GM19240 (cell line): ENCODE measurements around the gene PHACTR3.

ENCODE experiments used
- DNase-seq: peaks from one replicate; pipeline ENCODE4 v3.0.0; 2011; ENCODE audit warnings: low spot score; ENCODE audit not compliant: insufficient read length

The PHACTR3 gene

GRCh38 chr20:59775687-59776055, 171.3 kb downstream of the PHACTR3 start:
- no peak for DNase-seq

DNA sequence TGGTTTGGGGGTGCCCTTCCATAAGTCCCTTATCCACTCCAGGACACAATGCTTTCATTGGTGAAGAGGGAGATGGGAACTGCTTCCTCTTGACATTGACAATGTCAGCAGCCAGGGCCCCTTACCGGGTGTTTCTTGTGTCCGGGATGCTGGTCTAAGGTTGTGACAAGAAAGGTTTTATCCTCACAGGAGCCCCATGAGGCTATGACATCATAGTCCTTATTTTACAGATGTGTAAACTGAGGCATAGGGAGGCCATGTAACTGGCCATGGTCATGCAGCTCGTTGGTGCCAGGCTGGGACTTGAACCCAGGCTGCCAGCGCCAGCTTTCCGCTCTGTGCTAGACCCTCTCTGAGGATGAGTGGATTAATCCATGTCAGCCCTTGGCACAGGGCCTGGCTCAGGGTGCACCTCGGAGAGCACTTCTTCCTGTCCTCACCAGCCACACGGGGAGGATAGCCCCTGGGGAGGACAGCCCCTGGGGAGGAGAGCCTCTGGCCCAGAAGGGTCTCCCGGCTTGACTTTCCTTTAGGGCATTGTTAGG, 171.8 kb downstream of the PHACTR3 start:
- DNase-seq: no peak

DNA sequence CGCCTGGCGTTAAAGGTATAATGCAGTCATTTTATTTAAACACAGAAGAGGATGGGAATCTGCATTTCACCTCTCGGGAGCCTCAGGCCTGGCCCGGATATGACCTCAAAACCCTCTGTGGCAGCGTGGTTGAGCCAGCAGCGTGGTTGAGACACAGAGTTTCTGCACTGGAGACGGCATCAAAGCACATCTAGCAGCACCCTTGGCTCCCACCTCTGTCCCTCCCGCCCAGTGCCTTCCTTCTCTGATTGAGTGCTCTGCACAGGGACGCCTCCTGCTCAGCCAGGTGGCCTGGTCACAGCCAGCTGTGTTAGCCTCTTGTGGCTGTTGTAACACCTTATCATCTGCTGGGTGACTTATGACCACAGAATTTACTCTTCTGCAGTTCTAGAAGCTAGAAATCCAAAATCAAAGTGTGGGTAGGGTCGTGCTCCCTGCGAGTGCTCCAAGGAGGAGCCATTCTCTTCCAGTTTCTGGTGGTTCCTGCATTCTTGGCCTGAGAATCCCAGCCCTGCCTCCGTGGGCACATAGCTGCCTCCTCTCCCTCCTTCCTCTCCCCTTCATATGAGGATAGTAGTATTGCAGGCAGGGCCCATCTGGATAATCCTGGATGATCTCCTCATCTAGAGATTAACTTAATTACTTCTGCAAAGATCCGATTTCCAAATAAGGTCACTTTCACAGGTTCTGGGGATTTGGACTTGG, 172.4 kb downstream of the PHACTR3 start:
- no peak for DNase-seq

DNA sequence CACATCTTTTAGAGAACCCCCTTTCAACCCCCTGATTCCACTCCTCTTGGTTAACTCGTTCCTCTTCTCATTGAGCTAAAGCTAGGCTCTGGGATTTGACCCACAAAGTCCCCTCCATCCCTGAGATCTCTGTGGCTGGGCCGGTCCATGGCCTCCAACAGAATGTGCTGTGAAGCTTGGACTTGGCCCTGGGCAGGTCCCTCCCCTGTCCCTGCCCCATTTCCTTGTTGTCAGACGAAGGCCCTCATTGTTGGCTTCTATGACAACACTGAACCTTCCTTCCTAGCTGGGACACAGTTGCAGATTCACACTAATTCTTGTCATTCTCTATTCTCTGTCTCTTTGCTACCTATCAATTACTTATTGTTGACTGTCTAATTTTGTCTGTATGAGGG, 173.0 kb downstream of the PHACTR3 start:
- DNase-seq: no peak

- DNase-seq: no peak
Measured at GRCh38 chr20:59777814-59778575, 173.7 kb downstream of the PHACTR3 start.

- no peak for DNase-seq
Measured at GRCh38 chr20:59778615-59779200, 174.4 kb downstream of the PHACTR3 start.

DNA sequence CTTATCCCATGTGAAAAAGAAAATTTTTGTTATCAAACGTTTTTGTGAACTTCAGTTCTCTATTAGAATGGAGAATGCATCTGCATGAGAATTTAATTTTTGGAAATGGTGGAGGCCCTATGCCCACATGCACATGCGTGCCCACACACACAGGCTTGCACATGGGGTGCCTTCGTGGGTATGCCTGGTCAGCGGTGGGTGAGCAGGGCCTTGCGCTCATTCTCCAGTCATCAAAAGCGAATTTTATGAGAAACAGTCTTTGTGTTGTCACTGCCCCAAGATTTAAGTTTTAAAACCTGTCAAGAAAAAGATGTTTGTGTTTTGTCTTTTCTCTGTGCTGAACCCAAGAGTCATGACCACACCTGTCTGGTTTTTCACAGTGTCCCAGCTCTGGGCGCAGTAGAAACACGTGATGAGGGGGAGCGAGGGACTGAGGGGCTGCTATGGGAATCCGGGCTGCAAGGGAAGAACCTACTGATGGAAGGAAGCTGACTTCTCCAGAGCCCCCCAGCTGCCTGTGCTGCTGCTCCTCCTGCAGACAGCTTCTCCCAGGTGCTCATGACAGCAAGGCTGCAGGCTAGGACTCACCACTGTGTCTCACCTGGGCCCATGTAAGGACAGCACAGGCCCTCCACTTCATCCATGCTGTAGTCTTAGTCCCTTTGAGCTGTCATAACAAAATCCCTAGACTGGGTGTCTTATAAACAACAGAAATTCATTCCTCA, 175.5 kb downstream of the PHACTR3 start:
- DNase-seq: no peak

- DNase-seq: no peak
Measured at GRCh38 chr20:59780494-59781185, 176.3 kb downstream of the PHACTR3 start.

GRCh38 chr20:59781226-59781625, 176.9 kb downstream of the PHACTR3 start:
- DNase-seq: no peak

DNA sequence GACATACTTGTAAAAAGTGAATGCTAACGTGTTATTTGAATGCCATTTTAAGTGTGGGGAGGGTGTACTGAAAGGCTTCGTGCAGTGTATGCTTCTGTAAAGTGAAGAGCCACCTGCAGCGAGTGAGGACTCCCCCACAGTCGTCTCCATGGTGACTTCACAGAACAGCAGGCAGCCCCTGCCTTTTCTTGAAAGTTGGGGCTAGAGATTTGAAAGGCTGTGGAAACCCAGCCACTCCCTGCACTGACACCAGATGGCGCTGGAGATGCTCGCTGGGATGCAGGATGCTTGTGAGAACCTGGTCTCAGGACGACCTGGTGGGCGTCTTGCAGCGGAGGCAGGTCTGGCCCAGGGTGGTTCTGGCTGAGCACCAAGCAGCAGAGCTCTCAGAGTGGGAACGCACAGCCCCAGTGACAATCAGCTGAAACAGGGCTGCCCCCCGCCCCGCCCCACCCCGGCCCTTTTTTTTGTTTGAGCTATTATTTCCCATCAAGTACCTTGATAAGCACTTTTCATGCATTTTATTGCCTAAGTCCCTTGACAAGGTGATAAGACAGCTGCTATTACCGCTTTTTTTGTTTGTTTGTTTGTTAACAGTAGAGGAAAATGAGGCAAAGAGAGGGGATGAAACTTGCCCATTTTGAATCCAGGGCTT, 178.8 kb downstream of the PHACTR3 start:
- peak; percentile 73 for DNase-seq

DNA sequence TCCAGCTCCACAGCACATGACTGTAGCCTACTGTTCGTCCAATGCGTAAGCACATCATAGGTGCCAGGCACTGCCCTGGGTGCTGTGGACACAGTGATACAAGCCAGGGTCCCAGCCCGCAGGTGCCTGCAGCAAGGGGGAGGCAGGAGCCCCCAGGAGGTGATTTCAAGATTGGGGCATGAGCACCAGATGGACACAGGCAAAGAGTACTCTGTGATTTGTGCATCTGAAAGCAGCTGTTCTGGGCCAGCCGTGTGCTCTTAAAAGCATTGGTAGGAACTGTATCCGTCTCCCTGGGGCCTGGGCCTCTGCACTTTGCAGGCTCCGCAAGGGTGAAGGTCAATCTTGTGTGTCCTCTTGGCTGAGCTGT, 179.3 kb downstream of the PHACTR3 start:
- no peak for DNase-seq

DNA sequence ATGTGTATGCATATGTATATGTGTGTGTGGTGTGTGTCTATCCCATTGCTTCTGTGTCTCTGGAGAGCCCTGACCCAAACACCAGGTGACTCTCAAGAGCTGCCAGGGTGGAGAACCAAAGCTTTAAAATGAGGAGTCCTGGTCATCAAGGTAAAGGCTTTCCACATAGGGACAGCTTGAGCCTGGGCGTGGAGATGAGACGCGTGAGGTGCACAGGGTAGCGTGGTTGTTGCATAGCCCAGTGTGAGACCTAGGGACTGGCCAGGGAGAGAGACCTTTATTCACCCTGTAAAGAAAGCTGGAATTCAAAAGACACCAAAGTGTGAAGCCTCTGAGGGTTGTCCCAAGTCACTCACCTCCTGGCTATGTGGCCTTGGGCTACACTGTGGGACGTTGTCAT, 180.0 kb downstream of the PHACTR3 start:
- no peak for DNase-seq

DNA sequence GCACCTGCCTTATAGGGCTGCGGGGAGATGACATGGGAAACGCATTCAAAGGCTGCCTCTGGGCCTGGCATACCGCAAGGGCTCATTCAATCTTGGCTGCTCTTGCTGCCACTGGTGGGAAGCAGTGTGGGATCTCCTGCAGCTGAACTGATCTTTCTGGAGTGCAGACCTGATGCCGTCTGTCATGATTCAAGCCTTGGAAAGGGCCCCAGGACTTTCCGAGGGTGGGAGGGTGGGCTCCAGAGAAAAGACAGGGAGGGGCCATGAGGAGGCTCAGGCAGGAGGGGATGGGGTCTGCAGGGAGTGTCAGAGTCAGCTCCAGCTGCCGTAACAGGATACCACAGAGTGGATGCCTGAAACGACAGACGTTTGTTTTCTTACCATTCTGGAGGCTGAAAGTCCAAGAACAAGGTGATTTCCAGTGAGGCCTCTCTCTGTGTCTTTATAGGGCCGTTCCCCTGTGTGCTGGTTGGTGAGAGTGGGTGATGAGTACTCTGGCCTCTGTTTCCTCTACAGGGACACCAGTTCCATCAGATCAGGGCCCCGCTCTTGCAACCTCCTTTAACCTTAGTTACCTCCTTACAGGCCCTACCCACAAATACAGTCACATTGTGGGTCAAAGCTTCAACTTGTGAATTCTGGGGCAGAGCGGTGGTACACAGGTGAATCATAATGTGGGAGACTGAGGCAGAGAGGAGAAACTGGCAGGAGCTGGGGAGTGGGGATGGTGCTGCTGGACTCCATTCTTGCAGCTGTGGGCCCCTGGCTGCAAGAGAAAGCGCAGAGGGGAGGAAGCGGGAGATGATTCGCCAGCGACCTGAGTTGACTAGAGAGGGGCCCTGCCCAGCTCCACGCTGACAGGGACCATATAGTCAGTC, 180.7 kb downstream of the PHACTR3 start:
- no peak for DNase-seq

GRCh38 chr20:59785669-59785959, 181.3 kb downstream of the PHACTR3 start:
- no peak for DNase-seq

GRCh38 chr20:59785986-59786795, 181.9 kb downstream of the PHACTR3 start:
- DNase-seq: no peak

DNA sequence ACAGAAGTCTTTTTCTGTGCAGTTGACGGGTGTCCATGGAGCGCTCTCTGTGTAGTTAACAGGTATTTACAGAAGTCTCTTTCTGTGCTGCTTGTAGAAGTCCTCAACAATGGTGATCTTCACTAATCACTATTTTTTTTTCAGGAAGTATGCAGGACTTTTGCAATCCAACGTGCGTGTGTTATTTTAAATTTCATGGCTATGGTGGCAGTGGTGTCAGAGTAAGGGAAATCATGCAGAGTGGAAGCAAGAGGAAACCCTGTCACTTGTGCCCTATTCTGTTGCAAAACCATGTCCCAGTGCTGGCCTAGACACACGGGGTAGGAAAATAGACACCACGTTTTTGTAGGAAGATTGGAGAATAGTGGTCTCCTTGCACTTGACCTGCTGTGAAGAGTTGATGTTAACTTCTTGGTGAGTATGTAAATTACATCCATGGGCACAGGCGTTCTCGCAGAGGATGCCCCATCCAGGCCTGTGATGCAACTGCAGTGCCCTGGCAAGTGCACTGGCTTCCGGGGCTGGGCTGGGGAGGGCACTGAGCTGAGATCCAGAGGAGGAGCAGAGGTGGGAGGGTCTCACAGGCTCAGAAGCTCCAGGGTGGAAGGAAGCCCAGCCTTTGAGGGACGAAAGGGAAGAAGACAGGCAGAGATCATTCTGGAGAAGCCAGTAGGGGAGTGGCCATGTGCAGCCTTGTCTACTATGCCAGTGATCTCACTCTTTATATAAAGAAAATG, 182.6 kb downstream of the PHACTR3 start:
- DNase-seq: no peak

- DNase-seq: no peak
Measured at GRCh38 chr20:59787538-59787890, 183.2 kb downstream of the PHACTR3 start.

DNA sequence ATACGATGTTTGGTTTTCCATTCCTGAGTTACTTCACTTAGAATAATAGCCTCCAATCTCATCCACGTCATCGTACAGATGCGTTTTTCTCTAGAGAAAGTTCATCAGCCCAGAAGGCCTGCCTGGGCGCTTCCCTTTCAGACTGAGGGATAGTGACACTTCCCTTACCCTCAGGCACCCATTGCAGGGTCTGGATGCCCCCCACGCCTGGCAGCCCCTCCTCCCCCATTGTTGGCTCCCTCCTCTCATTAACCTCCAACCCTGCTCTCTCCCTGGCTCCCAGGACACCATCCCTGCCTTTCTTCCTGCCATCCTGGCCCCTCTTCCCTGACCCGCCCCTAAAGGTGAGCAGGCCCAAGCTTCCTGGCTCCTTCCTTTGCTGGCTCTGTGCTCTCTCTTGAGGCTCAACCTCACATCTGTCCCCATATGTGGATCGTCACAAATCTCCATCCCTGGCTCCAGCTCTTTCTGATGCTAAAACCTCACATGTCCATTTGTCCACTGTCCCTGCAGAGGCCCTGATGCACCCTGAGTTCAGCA, 183.9 kb downstream of the PHACTR3 start:
- DNase-seq: no peak
